HG02678 (cell line): Measurements from ENCODE around the gene PCCA.

Source experiments
- ATAC-seq: cut with Tn5 transposase; IDR thresholded peaks from one replicate; pipeline ENCODE4 v1.9.1; 2021; ENCODE audit warnings: mild to moderate bottlenecking, moderate library complexity; ENCODE audit not compliant: unreplicated experiment

The PCCA gene

GRCh38 chr13:100447831-100448230 is 358.9 kb downstream of the PCCA start:
- ATAC-seq = no peak

- ATAC-seq = no peak
These were observed 363.0 kb downstream of the PCCA start for GRCh38 chr13:100451923-100452322.

GRCh38 chr13:100454876-100455275 is 366.0 kb downstream of the PCCA start:
- no peak for ATAC-seq

- ATAC-seq = no peak
These were observed 369.8 kb downstream of the PCCA start for GRCh38 chr13:100458673-100459072.

GRCh38 chr13:100459747-100460146 is 370.9 kb downstream of the PCCA start:
- no peak for ATAC-seq

- ATAC-seq = no peak
These were observed 371.4 kb downstream of the PCCA start for GRCh38 chr13:100460266-100460665.

GRCh38 chr13:100460791-100461190 is 371.9 kb downstream of the PCCA start:
- ATAC-seq = no peak

GRCh38 chr13:100461309-100462030 is 372.6 kb downstream of the PCCA start:
- ATAC-seq = no peak

GRCh38 chr13:100464006-100464405 is 375.1 kb downstream of the PCCA start:
- no peak for ATAC-seq

- ATAC-seq = no peak
These were observed 376.7 kb downstream of the PCCA start for GRCh38 chr13:100465558-100465957.

- no peak for ATAC-seq
These were observed 382.1 kb downstream of the PCCA start for GRCh38 chr13:100470866-100471505.

GRCh38 chr13:100473087-100473486 is 384.2 kb downstream of the PCCA start:
- ATAC-seq = no peak

GRCh38 chr13:100473501-100474044 is 384.7 kb downstream of the PCCA start:
- ATAC-seq = no peak

- no peak for ATAC-seq
These were observed 388.1 kb downstream of the PCCA start for GRCh38 chr13:100476963-100477362.

- ATAC-seq = no peak
These were observed 389.4 kb downstream of the PCCA start for GRCh38 chr13:100478107-100478809.

- ATAC-seq = no peak
These were observed 391.8 kb downstream of the PCCA start for GRCh38 chr13:100480676-100481075.

GRCh38 chr13:100483139-100483538 is 394.2 kb downstream of the PCCA start:
- no peak for ATAC-seq

GRCh38 chr13:100483841-100484381 is 395.0 kb downstream of the PCCA start:
- ATAC-seq = no peak

GRCh38 chr13:100484702-100485101 is 395.8 kb downstream of the PCCA start:
- no peak for ATAC-seq

- ATAC-seq = no peak
These were observed 396.4 kb downstream of the PCCA start for GRCh38 chr13:100485265-100485664.

GRCh38 chr13:100490692-100491091 is 401.8 kb downstream of the PCCA start:
- ATAC-seq = no peak
